IMR-90 (cell line): Measurements from ENCODE around the gene NPSR1. TPM values are rescaled to one million over a fixed set of nuclear protein-coding genes. Genes with fewer than 3 reads are reported as not detected.

ENCODE experiments used
- ATAC-seq: fragments of 200-7000 bp; cut with Tn5 transposase; 2 replicates; pipeline ENCODE4 v1.9.1; 2020; ENCODE audit warnings: low read depth, mild to moderate bottlenecking, moderate library complexity
- BruUV-seq: library from RNA; stranded (reverse); fragments of 400-500 nt; replicated peaks from 2 replicates; lab custom pipeline; 2021; lab: Mats Ljungman, UMichigan
- CTCF ChIA-PET: fragments of 300-600 bp; formaldehyde crosslinking; extraction: SDS; loops from one replicate; lab custom pipeline; 2021; ENCODE audit warnings: antibody characterized with exemption; lab: Yijun Ruan, JAX
- POLR2A ChIA-PET: fragments of 300-600 bp; sonication (Branson Sonifier 250); formaldehyde crosslinking; loops from one replicate; lab custom pipeline; 2022; ENCODE audit warnings: antibody characterized with exemption; ENCODE audit not compliant: unreplicated experiment; lab: Charles Lee
- DNase-seq: peaks from one replicate; pipeline ENCODE4 v3.0.0; 2013
- H2AFZ ChIP-seq: replicated peaks from 2 replicates; pipeline ENCODE3; 2013; ENCODE audit warnings: low read length, mild to moderate bottlenecking; ENCODE audit not compliant: poor library complexity
- H2AK5ac ChIP-seq: 2 replicates; pipeline ENCODE4 v1.6.1; 2013; ENCODE audit warnings: low read depth, low read length, inconsistent platforms
- H2AK9ac ChIP-seq: replicated peaks from 2 replicates; pipeline ENCODE3; 2013; ENCODE audit warnings: mild to moderate bottlenecking, low read depth, low read length, moderate library complexity; ENCODE audit not compliant: poor library complexity
- H2BK120ac ChIP-seq: 2 replicates; pipeline ENCODE4 v1.6.1; 2013; ENCODE audit warnings: low read depth, low read length, inconsistent platforms
- H2BK15ac ChIP-seq: 3 replicates; pipeline ENCODE4 v1.6.1; 2013; ENCODE audit warnings: low read depth, low read length, inconsistent platforms
- H2BK20ac ChIP-seq: 2 replicates; pipeline ENCODE4 v1.6.1; 2013; ENCODE audit warnings: low read depth, mild to moderate bottlenecking, inconsistent platforms, low read length, moderate library complexity
- H2BK5ac ChIP-seq: 2 replicates; pipeline ENCODE4 v1.6.1; 2013; ENCODE audit warnings: mild to moderate bottlenecking, low read depth, low read length, inconsistent platforms; ENCODE audit not compliant: poor library complexity, severe bottlenecking
- H3K14ac ChIP-seq: replicated peaks from 2 replicates; pipeline ENCODE4 v1.6.1; 2013; ENCODE audit warnings: low read depth, low read length, inconsistent platforms
- H3K18ac ChIP-seq: 2 replicates; pipeline ENCODE4 v1.6.1; 2013; ENCODE audit warnings: low read depth, low read length, control low read depth
- H3K23ac ChIP-seq: 2 replicates; pipeline ENCODE4 v1.6.1; 2013; ENCODE audit warnings: low read depth, low read length, inconsistent platforms
- H3K27ac ChIP-seq: 2 replicates; pipeline ENCODE4 v1.5.1; 2013; ENCODE audit warnings: mild to moderate bottlenecking, control low read depth, low read length; ENCODE audit not compliant: insufficient read depth
- H3K27me3 ChIP-seq: 2 replicates; pipeline ENCODE4 v1.6.1; 2013; ENCODE audit warnings: low read length; ENCODE audit not compliant: control insufficient read depth, insufficient read depth
- H3K36me3 ChIP-seq: 2 replicates; pipeline ENCODE4 v1.6.1; 2013; ENCODE audit warnings: low read length, mixed read lengths; ENCODE audit not compliant: control insufficient read depth, insufficient read depth
- H3K4ac ChIP-seq: 2 replicates; pipeline ENCODE4 v1.6.1; 2013; ENCODE audit warnings: low read depth, low read length, inconsistent platforms
- H3K4me1 ChIP-seq: 2 replicates; pipeline ENCODE4 v1.6.1; 2013; ENCODE audit warnings: low read length, mixed read lengths; ENCODE audit not compliant: control insufficient read depth, insufficient read depth
- H3K4me2 ChIP-seq: 2 replicates; pipeline ENCODE4 v1.6.1; 2013; ENCODE audit warnings: low read depth, mild to moderate bottlenecking, control low read depth, low read length, moderate library complexity
- H3K4me3 ChIP-seq: 2 replicates; pipeline ENCODE4 v1.5.1; 2013; ENCODE audit warnings: low read depth, mild to moderate bottlenecking, control low read depth, low read length, moderate library complexity; ENCODE audit not compliant: insufficient read depth
- H3K56ac ChIP-seq: 2 replicates; pipeline ENCODE4 v1.6.1; 2013; ENCODE audit warnings: low read length, inconsistent platforms; ENCODE audit not compliant: insufficient read depth; ENCODE audit errors: extremely low read depth
- H3K79me1 ChIP-seq, 2 experiments: 2 replicates each; pipeline ENCODE4 v1.6.1; 2013; ENCODE audit warnings: low read length in 2 of 2, inconsistent platforms in 1 of 2, low read depth in 1 of 2
- H3K9ac ChIP-seq: 2 replicates; pipeline ENCODE4 v1.6.1; 2013; ENCODE audit warnings: low read depth, low read length, control low read depth
- H3K9me1 ChIP-seq: 2 replicates; pipeline ENCODE4 v1.6.1; 2013; ENCODE audit warnings: low read length, inconsistent platforms; ENCODE audit not compliant: insufficient read depth
- H3K9me3 ChIP-seq: 2 replicates; pipeline ENCODE4 v1.6.1; 2013; ENCODE audit warnings: low read length; ENCODE audit not compliant: control insufficient read depth, insufficient read depth
- H4K20me1 ChIP-seq: 2 replicates; pipeline ENCODE4 v1.6.1; 2013; ENCODE audit warnings: low read length, inconsistent platforms; ENCODE audit not compliant: insufficient read depth
- H4K5ac ChIP-seq: 2 replicates; pipeline ENCODE4 v1.6.1; 2013; ENCODE audit warnings: mild to moderate bottlenecking, low read depth, low read length, control low read depth
- H4K8ac ChIP-seq, 2 experiments: 2 replicates each; pipeline ENCODE4 v1.6.1; 2013; ENCODE audit warnings: low read depth in 2 of 2, low read length in 2 of 2, control low read depth in 1 of 2, inconsistent platforms in 1 of 2
- H4K91ac ChIP-seq: 2 replicates; pipeline ENCODE4 v1.6.1; 2013; ENCODE audit warnings: low read depth, low read length, inconsistent platforms; ENCODE audit not compliant: insufficient read depth
- BHLHE40 ChIP-seq: fragments of 150-350 bp; IDR thresholded peaks from 2 replicates; pipeline ENCODE4 v1.6.1; 2016; ENCODE audit warnings: mild to moderate bottlenecking, low read depth, low read length
- CEBPB ChIP-seq: IDR thresholded peaks from 2 replicates; pipeline ENCODE4 v1.6.1; 2012; ENCODE audit warnings: low read depth, low read length, improper control_type of control experiment
- CHD1 ChIP-seq: IDR thresholded peaks from 2 replicates; pipeline ENCODE4 v1.6.1; 2012; ENCODE audit warnings: low read depth, low read length, improper control_type of control experiment
- FOS ChIP-seq: fragments of 150-350 bp; IDR thresholded peaks from 2 replicates; pipeline ENCODE4 v1.6.1; 2016; ENCODE audit warnings: low read depth, low read length
- MAFK ChIP-seq: IDR thresholded peaks from 2 replicates; pipeline ENCODE4 v1.6.1; 2012; ENCODE audit warnings: low read depth, low read length, improper control_type of control experiment
- MXI1 ChIP-seq: IDR thresholded peaks from 2 replicates; pipeline ENCODE4 v1.6.1; 2012; ENCODE audit warnings: low read depth, mild to moderate bottlenecking, low read length, moderate library complexity, borderline replicate concordance
- NFE2L2 ChIP-seq: fragments of 150-350 bp; IDR thresholded peaks from 2 replicates; pipeline ENCODE4 v1.6.1; 2016; ENCODE audit warnings: low read depth, mild to moderate bottlenecking, low read length
- POLR2A ChIP-seq: IDR thresholded peaks from 2 replicates; pipeline ENCODE4 v1.6.1; 2012; ENCODE audit warnings: mild to moderate bottlenecking, low read depth, low read length
- RAD21 ChIP-seq: IDR thresholded peaks from 2 replicates; pipeline ENCODE4 v1.6.1; 2012; ENCODE audit warnings: low read length, improper control_type of control experiment
- RCOR1 ChIP-seq: IDR thresholded peaks from 2 replicates; pipeline ENCODE4 v1.6.1; 2012; ENCODE audit warnings: mild to moderate bottlenecking, low read length, improper control_type of control experiment; ENCODE audit not compliant: insufficient replicate concordance
- RFX5 ChIP-seq: IDR thresholded peaks from 2 replicates; pipeline ENCODE4 v1.8.0; 2012; ENCODE audit warnings: low read depth, mild to moderate bottlenecking, low read length, moderate library complexity
- SMC3 ChIP-seq: fragments of 150-350 bp; IDR thresholded peaks from 2 replicates; pipeline ENCODE4 v1.6.1; 2016; ENCODE audit warnings: low read depth, mild to moderate bottlenecking, antibody characterized with exemption, low read length, moderate library complexity
- WGBS, 2 experiments: methylation state at CpG; one replicate each; pipeline versions ENCODE4 v1.1.5 to v1.1.7; 2013; ENCODE audit warnings: missing lambda C conversion rate in 2 of 2; ENCODE audit not compliant: insufficient read length in 1 of 2; ENCODE audit errors: extremely low coverage in 2 of 2; 5-methylcytosine and 5-hydroxymethylcytosine counted together
- dilution Hi-C: fragments of 300-500 bp; cut with HindIII; formaldehyde crosslinking; loops from one replicate; pipeline ENCODE4 v1.14.3; 2018; ENCODE audit warnings: low sequenced_read_pairs; ENCODE audit not compliant: unreplicated experiment
- in situ Hi-C: fragments of 300-500 bp; cut with MboI; formaldehyde crosslinking; loops from 3 replicates; pipeline ENCODE4 v1.14.3; 2019; ENCODE audit warnings: low sequenced_read_pairs, inconsistent platforms, mixed read lengths
- intact Hi-C: fragments of 100-400 bp; cut with micrococcal nuclease; formaldehyde crosslinking; loops from 2 replicates; pipeline ENCODE4 v1.10.0; 2022
- polyA plus RNA-seq, 3 experiments: library from polyadenylated mRNA; depleted of rRNA; stranded (reverse); fragments of >200 nt; gene quantifications; 2 replicates each; pipeline ENCODE4 v1.2.3, GENCODE V29; 2012; ENCODE audit warnings: low replicate concordance in 1 of 3
- total RNA-seq: library from RNA; depleted of rRNA; stranded (reverse); fragments of >200 nt; gene quantifications from 2 replicates; pipeline ENCODE4 v1.2.3, GENCODE V29; 2012
- TF ChIP-seq, protein P1 (sequence below): fragments of 150-350 bp; IDR thresholded peaks from 2 replicates; pipeline ENCODE4 v1.6.1; 2017; ENCODE audit warnings: mild to moderate bottlenecking, antibody characterized with exemption, low read length, low read depth
- TF ChIP-seq, protein P2 (sequence below): conservative IDR thresholded peaks from 2 replicates; pipeline ENCODE4 v1.5.1; 2012; ENCODE audit warnings: mild to moderate bottlenecking, low read depth, low read length, improper control_type of control experiment
- TF ChIP-seq, protein P3 (sequence below): fragments of 150-350 bp; IDR thresholded peaks from 2 replicates; pipeline ENCODE4 v1.6.1; 2016; ENCODE audit warnings: low read depth, mild to moderate bottlenecking, low read length, moderate library complexity, borderline replicate concordance

The NPSR1 gene
- total and polyA plus RNA-seq, 2 of the 4 experiments (the other 2 are of a cell fraction), result not detected

DNA sequence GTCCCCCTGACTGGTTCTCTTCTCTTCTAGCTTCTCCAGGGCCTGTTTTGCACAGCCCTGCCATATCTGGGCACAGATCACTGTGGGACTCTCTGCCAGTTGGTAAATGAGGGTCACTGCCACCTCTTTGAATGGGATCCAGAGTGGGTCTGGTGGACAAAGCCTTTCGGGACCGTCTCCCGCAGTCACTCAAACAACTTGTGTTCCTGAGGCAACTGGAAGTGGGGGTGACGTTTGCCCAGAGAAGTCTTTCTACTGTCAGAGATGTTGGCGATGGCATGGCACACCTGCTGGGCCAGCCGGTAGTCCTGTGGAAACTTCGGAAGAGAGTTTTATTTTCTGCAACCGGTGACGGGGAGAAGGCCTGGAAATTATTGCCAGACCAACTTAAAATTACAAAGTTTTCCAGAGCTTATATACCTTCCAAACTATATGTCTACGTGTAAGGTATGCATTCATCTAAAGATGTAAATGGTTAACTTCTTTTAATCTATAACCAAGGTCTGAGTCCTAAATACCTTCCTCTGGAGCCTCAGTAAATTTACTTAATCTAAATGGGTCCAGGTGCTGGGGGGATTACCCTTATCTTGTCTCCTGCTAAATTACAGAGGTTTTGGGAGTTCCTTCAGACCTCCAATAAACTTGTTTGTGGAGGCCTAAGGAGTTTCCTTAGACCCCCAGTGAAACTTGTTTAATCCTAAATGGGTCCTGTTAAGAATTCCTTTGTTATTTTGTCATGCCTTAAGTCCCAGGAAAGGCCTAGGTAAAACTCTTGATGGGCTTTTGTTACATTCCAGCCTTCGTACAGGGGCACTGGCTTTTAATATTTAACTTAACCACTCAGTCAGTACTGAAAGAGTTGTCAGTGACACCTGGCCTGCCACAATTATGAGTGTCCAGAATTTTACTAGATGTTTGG, 94.0 kb downstream of the NPSR1 start:
- DNase-seq, result no peak
- intact Hi-C loops, result no loop called here
- H2BK120ac ChIP-seq, result no peak overlapping the region
- no peak overlapping the region for H2BK5ac ChIP-seq
- H2AK5ac ChIP-seq, result no peak overlapping the region
- no peak overlapping the region for H3K4ac ChIP-seq
- H3K79me1 ChIP-seq, result no peaks in the 10 kb centered on the region
- in situ Hi-C loops, result no loop called here
- H3K56ac ChIP-seq, result no peak overlapping the region
- no peaks in the 10 kb centered on the region for H4K20me1 ChIP-seq
- no peaks in the 10 kb centered on the region for H3K9me3 ChIP-seq
- H2AFZ ChIP-seq, result no peak overlapping the region
- POLR2A ChIA-PET, result no interaction called here
- no peak overlapping the region for H4K8ac ChIP-seq
- WGBS, 2 experiments, result no CpG with 5 or more reads among the region's 11 CpGs
- no TSS peak for BruUV-seq
- H3K9me1 ChIP-seq, result no peaks in the 10 kb centered on the region
- H3K4me1 ChIP-seq, result no peaks in the 10 kb centered on the region; the same call in 1 of the 2 replicates
- no peaks in the 10 kb centered on the region for H3K27me3 ChIP-seq
- H4K91ac ChIP-seq, result no peak overlapping the region
- ATAC-seq, result no peak
- H3K9ac ChIP-seq, result no peak overlapping the region
- H2BK15ac ChIP-seq, result no peak overlapping the region
- H3K23ac ChIP-seq, result no peak overlapping the region
- no peak overlapping the region for H3K18ac ChIP-seq
- H2AK9ac ChIP-seq, result no peak overlapping the region
- H2BK20ac ChIP-seq, result no peak overlapping the region
- H3K4me3 ChIP-seq, result no peak overlapping the region
- no peak overlapping the region for H3K14ac ChIP-seq
- dilution Hi-C loops, result no loop called here
- no peaks in the 10 kb centered on the region for H3K36me3 ChIP-seq
- H3K4me2 ChIP-seq, result no peak overlapping the region
- H4K5ac ChIP-seq, result no peak overlapping the region
- no peak overlapping the region for H3K27ac ChIP-seq
- CTCF ChIA-PET, result no interaction called here
- TF ChIP-seq SMC3 (no peak), POLR2A (no peak), MXI1 (no peak), NFE2L2 (no peak), RCOR1 (no peak), CEBPB (no peak), MAFK (no peak), CHD1 (no peak), FOS (no peak), RFX5 (no peak), RAD21 (no peak), BHLHE40 (no peak)
- TF ChIP-seq, protein P1, sequence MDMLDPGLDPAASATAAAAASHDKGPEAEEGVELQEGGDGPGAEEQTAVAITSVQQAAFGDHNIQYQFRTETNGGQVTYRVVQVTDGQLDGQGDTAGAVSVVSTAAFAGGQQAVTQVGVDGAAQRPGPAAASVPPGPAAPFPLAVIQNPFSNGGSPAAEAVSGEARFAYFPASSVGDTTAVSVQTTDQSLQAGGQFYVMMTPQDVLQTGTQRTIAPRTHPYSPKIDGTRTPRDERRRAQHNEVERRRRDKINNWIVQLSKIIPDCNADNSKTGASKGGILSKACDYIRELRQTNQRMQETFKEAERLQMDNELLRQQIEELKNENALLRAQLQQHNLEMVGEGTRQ, result no peak
- TF ChIP-seq, protein P2, sequence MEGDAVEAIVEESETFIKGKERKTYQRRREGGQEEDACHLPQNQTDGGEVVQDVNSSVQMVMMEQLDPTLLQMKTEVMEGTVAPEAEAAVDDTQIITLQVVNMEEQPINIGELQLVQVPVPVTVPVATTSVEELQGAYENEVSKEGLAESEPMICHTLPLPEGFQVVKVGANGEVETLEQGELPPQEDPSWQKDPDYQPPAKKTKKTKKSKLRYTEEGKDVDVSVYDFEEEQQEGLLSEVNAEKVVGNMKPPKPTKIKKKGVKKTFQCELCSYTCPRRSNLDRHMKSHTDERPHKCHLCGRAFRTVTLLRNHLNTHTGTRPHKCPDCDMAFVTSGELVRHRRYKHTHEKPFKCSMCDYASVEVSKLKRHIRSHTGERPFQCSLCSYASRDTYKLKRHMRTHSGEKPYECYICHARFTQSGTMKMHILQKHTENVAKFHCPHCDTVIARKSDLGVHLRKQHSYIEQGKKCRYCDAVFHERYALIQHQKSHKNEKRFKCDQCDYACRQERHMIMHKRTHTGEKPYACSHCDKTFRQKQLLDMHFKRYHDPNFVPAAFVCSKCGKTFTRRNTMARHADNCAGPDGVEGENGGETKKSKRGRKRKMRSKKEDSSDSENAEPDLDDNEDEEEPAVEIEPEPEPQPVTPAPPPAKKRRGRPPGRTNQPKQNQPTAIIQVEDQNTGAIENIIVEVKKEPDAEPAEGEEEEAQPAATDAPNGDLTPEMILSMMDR, result no peak
- TF ChIP-seq, protein P3, sequence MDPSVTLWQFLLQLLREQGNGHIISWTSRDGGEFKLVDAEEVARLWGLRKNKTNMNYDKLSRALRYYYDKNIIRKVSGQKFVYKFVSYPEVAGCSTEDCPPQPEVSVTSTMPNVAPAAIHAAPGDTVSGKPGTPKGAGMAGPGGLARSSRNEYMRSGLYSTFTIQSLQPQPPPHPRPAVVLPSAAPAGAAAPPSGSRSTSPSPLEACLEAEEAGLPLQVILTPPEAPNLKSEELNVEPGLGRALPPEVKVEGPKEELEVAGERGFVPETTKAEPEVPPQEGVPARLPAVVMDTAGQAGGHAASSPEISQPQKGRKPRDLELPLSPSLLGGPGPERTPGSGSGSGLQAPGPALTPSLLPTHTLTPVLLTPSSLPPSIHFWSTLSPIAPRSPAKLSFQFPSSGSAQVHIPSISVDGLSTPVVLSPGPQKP, result no peak
